HCT116 (cell line): ENCODE measurements around the gene CDH22. TPM values are rescaled to one million over a fixed set of nuclear protein-coding genes. Genes with fewer than 3 reads are reported as not detected.

Source experiments
- ATAC-seq: fragments of 200-7000 bp; cut with Tn5 transposase; 2 replicates; pipeline ENCODE4 v1.9.1; 2020; ENCODE audit warnings: mild to moderate bottlenecking, moderate library complexity
- BruUV-seq: library from RNA; stranded (reverse); fragments of 400-500 nt; replicated peaks from 2 replicates; lab custom pipeline; 2021; lab: Mats Ljungman, UMichigan
- CTCF ChIA-PET: fragments of 300-600 bp; sonication (Branson Sonifier 250); formaldehyde crosslinking; loops from one replicate; lab custom pipeline; 2021; ENCODE audit warnings: antibody characterized with exemption; lab: Charles Lee
- POLR2A ChIA-PET: fragments of 300-600, 350-600 bp; sonication (Branson Sonifier 250); formaldehyde crosslinking; loops from one replicate; lab custom pipeline; 2021; ENCODE audit warnings: antibody characterized with exemption; lab: Charles Lee
- RAD21 ChIA-PET, 2 experiments: fragments of 300-600 bp; sonication (Branson Sonifier 250); formaldehyde crosslinking; loops; one replicate each; lab custom pipeline; 2023; ENCODE audit warnings: low total read pairs in 2 of 2; ENCODE audit not compliant: uncharacterized antibody in 2 of 2, unreplicated experiment in 2 of 2, low non-redundant PET in 1 of 2; lab: Charles Lee
- DNase-seq: peaks from one replicate; pipeline ENCODE4 v3.0.0-alpha.2; 2010; ENCODE audit warnings: low read depth, low spot score
- H2AFZ ChIP-seq: fragments of 200-600 bp; shearing (Covaris generic), sonication (generic); 2 replicates; pipeline ENCODE4 v1.6.1; 2017; ENCODE audit warnings: low read depth, mixed run types, mixed read lengths, antibody characterized with exemption, low read length; ENCODE audit not compliant: poor library complexity, severe bottlenecking
- H3K27ac ChIP-seq: 2 replicates; pipeline ENCODE4 v1.5.1; 2012; ENCODE audit warnings: low read depth, low read length
- H3K27me3 ChIP-seq: fragments of 200-600 bp; sonication (generic); 2 replicates; pipeline ENCODE4 v1.6.1; 2016; ENCODE audit warnings: mixed run types, low read length, mixed read lengths; ENCODE audit not compliant: insufficient read depth
- H3K36me3 ChIP-seq, 2 experiments: fragments of 200-500 bp in 1 of 2; fragments of 200-600 bp in 1 of 2; sonication (Bioruptor generic) in 1 of 2; sonication (generic) in 1 of 2; 2 replicates each; pipeline versions ENCODE4 v1.5.1 to v1.6.1; 2014 to 2016; ENCODE audit warnings: low read length in 2 of 2, inconsistent platforms in 1 of 2, mixed read lengths in 1 of 2, mixed run types in 1 of 2; ENCODE audit not compliant: insufficient read depth in 2 of 2, control insufficient read depth in 1 of 2
- H3K4me1 ChIP-seq, 2 experiments: fragments of 200-600 bp in 1 of 2; sonication (generic) in 1 of 2; 2 replicates each; pipeline versions ENCODE4 v1.5.1 to v1.6.1; 2012 to 2017; ENCODE audit warnings: low read length in 2 of 2, inconsistent platforms in 1 of 2, mild to moderate bottlenecking in 1 of 2, mixed read lengths in 1 of 2, mixed run types in 1 of 2, moderate library complexity in 1 of 2; ENCODE audit not compliant: insufficient read depth in 2 of 2, control insufficient read depth in 1 of 2
- H3K4me2 ChIP-seq: fragments of 200-600 bp; sonication (generic); 2 replicates; pipeline ENCODE4 v1.6.1; 2017; ENCODE audit warnings: mixed run types, low read length, mixed read lengths
- H3K4me3 ChIP-seq, 2 experiments: fragments of 200-600 bp in 1 of 2; sonication (generic) in 1 of 2; replicated peaks in 1 of 2; 2 replicates each; pipeline ENCODE4 v1.5.1; 2011 to 2016; ENCODE audit warnings: low read length in 2 of 2, control low read depth in 1 of 2, low read depth in 1 of 2, mild to moderate bottlenecking in 1 of 2, mixed read lengths in 1 of 2, mixed run types in 1 of 2
- H3K79me2 ChIP-seq: fragments of 200-600 bp; sonication (generic); 2 replicates; pipeline ENCODE4 v1.6.1; 2017; ENCODE audit warnings: mild to moderate bottlenecking, mixed run types, low read length, moderate library complexity, mixed read lengths; ENCODE audit not compliant: insufficient read depth
- H3K9ac ChIP-seq: fragments of 200-600 bp; sonication (generic); 2 replicates; pipeline ENCODE4 v1.6.1; 2016; ENCODE audit warnings: low read length, mixed read lengths
- H3K9me2 ChIP-seq: fragments of 200-600 bp; sonication (generic), shearing (Covaris generic); 2 replicates; pipeline ENCODE4 v1.6.1; 2017; ENCODE audit warnings: mixed run types, mild to moderate bottlenecking, moderate library complexity; ENCODE audit not compliant: insufficient read depth
- H3K9me3 ChIP-seq, 2 experiments: fragments of 200-500 bp in 1 of 2; fragments of 200-600 bp in 1 of 2; sonication (Bioruptor generic) in 1 of 2; sonication (generic) in 1 of 2; 2 replicates each; pipeline ENCODE4 v1.6.1; 2014 to 2017; ENCODE audit warnings: low read length in 2 of 2, mixed read lengths in 2 of 2, inconsistent platforms in 1 of 2, low read depth in 1 of 2, mild to moderate bottlenecking in 1 of 2, mixed run types in 1 of 2, moderate library complexity in 1 of 2; ENCODE audit not compliant: control insufficient read depth in 1 of 2, insufficient read depth in 1 of 2
- H4K20me1 ChIP-seq: fragments of 200-600 bp; sonication (generic), shearing (Covaris generic); 2 replicates; pipeline ENCODE4 v1.6.1; 2017; ENCODE audit warnings: mixed run types, mild to moderate bottlenecking, moderate library complexity; ENCODE audit not compliant: insufficient read depth
- CTCF ChIP-seq, 3 experiments: fragments of 200-600 bp in 1 of 3; sonication (generic) in 1 of 3; IDR thresholded peaks in 2 of 3; conservative IDR thresholded peaks in 1 of 3; 2 replicates each; pipeline ENCODE4 v1.5.1; 2012 to 2017; ENCODE audit warnings: low read depth in 2 of 3, low read length in 2 of 3, antibody characterized with exemption in 1 of 3, borderline replicate concordance in 1 of 3, control low read depth in 1 of 3, mild to moderate bottlenecking in 1 of 3, mixed read lengths in 1 of 3, mixed run types in 1 of 3, moderate library complexity in 1 of 3; ENCODE audit not compliant: insufficient read depth in 1 of 3
- EZH2 ChIP-seq: fragments of 200-600 bp; sonication (generic); IDR thresholded peaks from 2 replicates; pipeline ENCODE4 v1.6.1; 2017; ENCODE audit warnings: antibody characterized with exemption, mixed run types
- FOSL1 ChIP-seq: IDR thresholded peaks from 2 replicates; pipeline ENCODE4 v1.6.1; 2012; ENCODE audit warnings: low read depth
- JUND ChIP-seq: IDR thresholded peaks from 2 replicates; pipeline ENCODE4 v1.6.1; 2012
- MAX ChIP-seq: IDR thresholded peaks from 2 replicates; pipeline ENCODE4 v1.6.1; 2012
- POLR2AphosphoS5 ChIP-seq: IDR thresholded peaks from 2 replicates; pipeline ENCODE4 v1.6.1; 2011; ENCODE audit warnings: mild to moderate bottlenecking, low read depth, low read length, moderate library complexity
- RAD21 ChIP-seq: IDR thresholded peaks from 2 replicates; pipeline ENCODE4 v1.6.1; 2012; ENCODE audit warnings: low read depth, mild to moderate bottlenecking
- REST ChIP-seq: IDR thresholded peaks from 2 replicates; pipeline ENCODE4 v1.6.1; 2012; ENCODE audit warnings: low read depth
- SIN3A ChIP-seq: IDR thresholded peaks from 2 replicates; pipeline ENCODE4 v1.6.1; 2012; ENCODE audit warnings: low read depth
- TCF7L2 ChIP-seq: IDR thresholded peaks from 2 replicates; pipeline ENCODE4 v1.7.0; 2011; ENCODE audit warnings: borderline replicate concordance, inconsistent platforms; ENCODE audit not compliant: insufficient read depth, insufficient read length; ENCODE audit errors: extremely low read depth
- YY1 ChIP-seq: IDR thresholded peaks from 2 replicates; pipeline ENCODE4 v1.6.1; 2011; ENCODE audit warnings: low read length, low read depth, moderate library complexity, mild to moderate bottlenecking; ENCODE audit not compliant: insufficient replicate concordance; ENCODE audit errors: extremely low read depth
- intact Hi-C: fragments of 100-400 bp; cut with micrococcal nuclease; formaldehyde crosslinking; loops from 2 replicates; pipeline ENCODE4 v1.10.0; 2022
- total RNA-seq: library from RNA; stranded (reverse); gene quantifications from one replicate; pipeline ENCODE4 v1.2.1, GENCODE V29; 2021; ENCODE audit not compliant: unreplicated experiment
- TF ChIP-seq, protein P1 (sequence below): IDR thresholded peaks from 2 replicates; pipeline ENCODE4 v1.6.1; 2012

The CDH22 gene
- total RNA-seq, 1 experiment from 2014 or later: 1.8 TPM

GRCh38 chr20:46235077-46235476 lies 73.2 kb downstream of the CDH22 start (continued):
- TF ChIP-seq POLR2AphosphoS5 (no peak), EZH2 (no peak), SIN3A (no peak), RAD21 (no peak), MAX (no peak), JUND (no peak)
- TF ChIP-seq, protein P1, sequence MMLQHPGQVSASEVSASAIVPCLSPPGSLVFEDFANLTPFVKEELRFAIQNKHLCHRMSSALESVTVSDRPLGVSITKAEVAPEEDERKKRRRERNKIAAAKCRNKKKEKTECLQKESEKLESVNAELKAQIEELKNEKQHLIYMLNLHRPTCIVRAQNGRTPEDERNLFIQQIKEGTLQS: no peak

DNA sequence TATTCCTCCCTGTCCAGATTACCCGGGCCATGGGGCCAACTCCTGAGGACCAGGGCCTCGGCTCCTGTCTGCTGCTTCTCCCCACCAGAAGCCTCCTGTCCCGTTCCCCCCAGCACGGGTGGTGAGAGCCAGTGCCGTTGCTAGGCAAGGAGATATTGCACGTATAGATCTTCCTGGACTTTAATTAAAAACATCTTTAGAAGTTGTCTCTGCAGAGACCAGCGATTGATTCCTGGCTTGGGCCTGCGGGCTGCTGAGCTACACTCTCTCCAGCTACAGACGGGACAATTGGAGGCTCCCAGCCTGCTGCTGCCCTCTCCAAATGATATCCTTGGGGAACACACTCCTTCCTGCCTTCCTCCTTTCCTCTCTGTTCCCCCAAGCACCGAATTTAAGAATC lies 74.6 kb downstream of the CDH22 start:
- H3K79me2 ChIP-seq: no peaks in the 10 kb centered on the region
- no peak for TF ChIP-seq TCF7L2
- TF ChIP-seq, protein P1: no peak
- no peak for TF ChIP-seq FOSL1
- TF ChIP-seq CTCF (IDR thresholded peaks at IDR 0.05 in 2 of 3, conservative IDR thresholded peaks at IDR 0.05 in 1 of 3; ENCODE audit: borderline replicate concordance in 1 of 3, insufficient read depth in 1 of 3, low read depth in 2 of 3, low read length in 2 of 3): no peak
- TF ChIP-seq REST: no peak
- TF ChIP-seq YY1: no peak
- RAD21 ChIA-PET: no interaction called here
- no TSS peak for BruUV-seq
- no peaks in the 10 kb centered on the region for H3K36me3 ChIP-seq
- H3K4me2 ChIP-seq: no peak overlapping the region
- no peak overlapping the region for H3K27ac ChIP-seq
- DNase-seq (no peak), ATAC-seq (no peak)
- intact Hi-C loops: no loop called here
- peaks cover 10% of the 10 kb centered on the region for H3K27me3 ChIP-seq
- no peak overlapping the region for H3K4me3 ChIP-seq
- H3K4me1 ChIP-seq: no peaks in the 10 kb centered on the region
- H3K9me2 ChIP-seq: no peaks in the 10 kb centered on the region
- CTCF ChIA-PET: no interaction called here
- no peaks in the 10 kb centered on the region for H3K9me3 ChIP-seq
- POLR2A ChIA-PET: no interaction called here
- no peaks in the 10 kb centered on the region for H4K20me1 ChIP-seq
- H3K9ac ChIP-seq: no peak overlapping the region
- no peak overlapping the region for H2AFZ ChIP-seq
